Measurements from ENCODE around the gene GCK. TPM values are rescaled to one million over a fixed set of nuclear protein-coding genes. Genes with fewer than 3 reads are reported as not detected.

The GCK gene
- total RNA-seq, 4 donors from 2014 or later = 0.16 to 0.96 TPM; not detected in 2

DNA sequence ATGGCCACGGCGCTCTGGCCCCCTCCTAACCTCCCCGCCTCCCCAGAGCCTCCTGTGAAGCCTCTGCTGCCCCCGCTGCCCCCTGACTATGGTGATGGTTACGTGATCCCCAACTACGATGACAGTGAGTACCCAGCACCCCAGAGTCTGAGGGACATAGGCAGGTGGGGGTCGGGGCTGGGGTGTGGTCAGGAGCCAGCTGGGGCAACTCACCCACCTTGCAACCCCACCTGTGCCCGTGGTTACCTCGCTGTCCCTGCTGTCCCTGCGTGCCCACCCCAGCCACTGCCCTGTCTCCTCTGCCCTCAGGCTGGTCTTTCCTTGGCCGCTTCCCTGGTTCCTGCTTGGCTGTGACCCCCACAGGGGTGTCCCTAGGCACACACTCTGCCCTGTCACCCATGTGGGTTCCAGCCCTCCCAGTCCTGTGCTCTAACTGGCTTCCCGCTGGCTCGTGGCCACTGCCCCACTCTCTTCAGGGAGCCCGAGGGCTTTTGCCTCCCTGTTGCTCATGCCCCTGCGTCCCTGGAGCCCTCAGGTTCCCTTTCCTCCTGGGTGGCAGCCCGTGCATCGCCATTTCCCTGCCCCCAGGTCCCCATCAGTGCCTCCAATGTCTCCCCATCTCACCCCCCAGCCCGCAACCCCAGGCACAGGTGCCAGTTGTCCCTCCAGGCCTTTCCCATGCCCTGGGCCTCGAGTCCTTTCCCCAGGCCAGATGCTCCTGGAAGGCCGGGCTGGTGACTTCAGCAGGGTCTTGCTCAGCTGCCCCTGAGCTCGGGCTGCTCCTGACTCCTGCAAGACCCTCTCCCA, 81.1 kb downstream of the GCK start:
- peak overlapping the region in 1 of 4 donors; percentile 92 for H3K27ac ChIP-seq
- peaks cover 0 to 12% (median 2%) of the 10 kb centered on the region in 4 donors for H3K4me1 ChIP-seq
- intact Hi-C loops (cut with DNase I; ENCODE audit: low total_unique reads) = no loop called here
- no peak for DNase-seq
- 70 to 85% methylated on average over 2 to 21 of the region's 21 CpGs for WGBS, 2 donors (ENCODE audit: low coverage in 1 of 2)
- H3K36me3 ChIP-seq = no peaks in the 10 kb centered on the region
- H3K9me3 ChIP-seq = no peaks in the 10 kb centered on the region
- H3K27me3 ChIP-seq = peaks cover 25% of the 10 kb centered on the region
- no peak overlapping the region for H3K4me3 ChIP-seq
- TF ChIP-seq POLR2AphosphoS5 (IDR thresholded peaks at IDR 0.05) (no peak), EP300 (IDR thresholded peaks at IDR 0.05; ENCODE audit: low read depth) (no peak), CTCF (IDR thresholded peaks at IDR 0.05) (no peak), POLR2A (IDR thresholded peaks at IDR 0.05) (no peak)
- in situ Hi-C loops (cut with MboI; ENCODE audit: low pct_ligation_motif_present in 1 of 4, low pct_unique_long_range_greater_than_20kb in 1 of 4, low sequenced_read_pairs in 3 of 4) = no loop called here

DNA sequence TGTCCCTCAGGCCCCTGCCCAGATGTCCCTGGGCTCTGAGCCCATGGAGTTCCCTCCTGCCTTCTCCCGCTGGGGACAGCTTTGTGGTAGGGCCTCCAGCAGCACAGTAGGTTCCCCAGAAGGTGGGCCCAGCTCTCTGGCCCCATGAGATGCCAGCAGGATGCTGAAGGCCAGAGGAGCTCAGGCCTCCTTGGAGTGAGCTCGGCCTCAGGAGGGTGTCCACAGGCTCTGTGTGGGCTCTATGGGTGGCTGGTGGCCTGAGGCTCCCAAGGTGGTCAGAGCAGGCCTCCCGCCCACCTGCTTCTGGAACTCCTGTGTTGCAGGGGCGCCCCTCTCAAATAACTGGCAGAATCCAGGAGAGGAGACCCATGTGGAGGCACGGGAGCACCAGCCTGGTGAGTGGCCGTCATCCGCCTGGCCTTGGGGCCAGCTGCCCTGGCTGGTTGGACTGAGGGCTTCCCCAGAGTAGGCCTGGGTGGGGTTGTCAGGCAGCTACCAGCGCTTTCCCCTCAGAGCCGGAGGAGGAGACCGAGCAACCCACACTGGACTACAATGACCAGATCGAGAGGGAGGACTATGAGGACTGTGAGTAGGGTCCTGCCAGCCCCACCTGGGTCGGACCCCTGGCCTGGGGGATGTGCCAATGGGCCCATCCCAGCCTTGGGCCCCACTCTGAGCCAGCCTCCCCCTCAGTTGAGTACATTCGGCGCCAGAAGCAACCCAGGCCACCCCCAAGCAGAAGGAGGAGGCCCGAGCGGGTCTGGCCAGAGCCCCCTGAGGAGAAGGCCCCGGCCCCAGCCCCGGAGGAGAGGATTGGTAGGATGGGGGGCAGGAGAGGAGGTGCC, 81.9 kb downstream of the GCK start:
- no peak overlapping the region for H3K4me3 ChIP-seq
- peaks cover 0 to 12% (median 2%) of the 10 kb centered on the region in 4 donors for H3K4me1 ChIP-seq
- peaks cover 26% of the 10 kb centered on the region for H3K27me3 ChIP-seq
- 87% methylated on average over 12 of the region's 18 CpGs; no CpG with 5 or more reads in 1 of the 2 donors for WGBS, 2 donors (ENCODE audit: low coverage in 1 of 2)
- DNase-seq = no peak
- TF ChIP-seq POLR2A (IDR thresholded peaks at IDR 0.05) (no peak), CTCF (IDR thresholded peaks at IDR 0.05) (no peak), POLR2AphosphoS5 (IDR thresholded peaks at IDR 0.05) (no peak), EP300 (IDR thresholded peaks at IDR 0.05; ENCODE audit: low read depth) (no peak)
- no peaks in the 10 kb centered on the region for H3K36me3 ChIP-seq
- H3K9me3 ChIP-seq = no peaks in the 10 kb centered on the region
- intact Hi-C loops (cut with DNase I; ENCODE audit: low total_unique reads) (no loop called here), in situ Hi-C loops (cut with MboI; ENCODE audit: low pct_ligation_motif_present in 1 of 4, low pct_unique_long_range_greater_than_20kb in 1 of 4, low sequenced_read_pairs in 3 of 4) (no loop called here)
- H3K27ac ChIP-seq = peak overlapping the region in 2 of 4 donors; percentile 17 to 92

GRCh38 chr7:44106311-44107065, 82.8 kb downstream of the GCK start:
- TF ChIP-seq CTCF (IDR thresholded peaks at IDR 0.05) = no peak
- TF ChIP-seq POLR2A (IDR thresholded peaks at IDR 0.05) = no peak
- TF ChIP-seq EP300 (IDR thresholded peaks at IDR 0.05; ENCODE audit: low read depth) = no peak
- TF ChIP-seq POLR2AphosphoS5 (IDR thresholded peaks at IDR 0.05) = no peak
- 87% methylated on average over 10 of the region's 10 CpGs; no CpG with 5 or more reads in 1 of the 2 donors for WGBS, 2 donors (ENCODE audit: low coverage in 1 of 2)
- Histone ChIP-seq H3K4me1 (peaks cover 0 to 12% (median 2%) of the 10 kb centered on the region in 4 donors), H3K27ac (peak overlapping the region; percentile 77 to 92 (median 86)), H3K9me3 (no peaks in the 10 kb centered on the region), H3K36me3 (no peaks in the 10 kb centered on the region), H3K27me3 (peaks cover 26% of the 10 kb centered on the region), H3K4me3 (peak overlapping the region in 1 of 4 donors; percentile 59)
- intact Hi-C loops (cut with DNase I; ENCODE audit: low total_unique reads) = no loop called here
- no peak for DNase-seq
- in situ Hi-C loops (cut with MboI; ENCODE audit: low pct_ligation_motif_present in 1 of 4, low pct_unique_long_range_greater_than_20kb in 1 of 4, low sequenced_read_pairs in 3 of 4) = no loop called here
